ENCODE data around the gene MCAM. TPM values are rescaled to one million over a fixed set of nuclear protein-coding genes. Genes with fewer than 3 reads are reported as not detected.

MCAM gene
- total RNA-seq, 1 donor from 2014 or later = 1,105 TPM

GRCh38 chr11:119324189-119324588 is 7.3 kb upstream of the MCAM start:
- no peak for DNase-seq (ENCODE audit: low read depth)
- H3K4me3 ChIP-seq (ENCODE audit: low read depth, low read length) = no peak overlapping the region
- TF ChIP-seq, protein P1, sequence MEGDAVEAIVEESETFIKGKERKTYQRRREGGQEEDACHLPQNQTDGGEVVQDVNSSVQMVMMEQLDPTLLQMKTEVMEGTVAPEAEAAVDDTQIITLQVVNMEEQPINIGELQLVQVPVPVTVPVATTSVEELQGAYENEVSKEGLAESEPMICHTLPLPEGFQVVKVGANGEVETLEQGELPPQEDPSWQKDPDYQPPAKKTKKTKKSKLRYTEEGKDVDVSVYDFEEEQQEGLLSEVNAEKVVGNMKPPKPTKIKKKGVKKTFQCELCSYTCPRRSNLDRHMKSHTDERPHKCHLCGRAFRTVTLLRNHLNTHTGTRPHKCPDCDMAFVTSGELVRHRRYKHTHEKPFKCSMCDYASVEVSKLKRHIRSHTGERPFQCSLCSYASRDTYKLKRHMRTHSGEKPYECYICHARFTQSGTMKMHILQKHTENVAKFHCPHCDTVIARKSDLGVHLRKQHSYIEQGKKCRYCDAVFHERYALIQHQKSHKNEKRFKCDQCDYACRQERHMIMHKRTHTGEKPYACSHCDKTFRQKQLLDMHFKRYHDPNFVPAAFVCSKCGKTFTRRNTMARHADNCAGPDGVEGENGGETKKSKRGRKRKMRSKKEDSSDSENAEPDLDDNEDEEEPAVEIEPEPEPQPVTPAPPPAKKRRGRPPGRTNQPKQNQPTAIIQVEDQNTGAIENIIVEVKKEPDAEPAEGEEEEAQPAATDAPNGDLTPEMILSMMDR (conservative IDR thresholded peaks at IDR 0.05; ENCODE audit: low read depth, low read length) = no peak

DNA sequence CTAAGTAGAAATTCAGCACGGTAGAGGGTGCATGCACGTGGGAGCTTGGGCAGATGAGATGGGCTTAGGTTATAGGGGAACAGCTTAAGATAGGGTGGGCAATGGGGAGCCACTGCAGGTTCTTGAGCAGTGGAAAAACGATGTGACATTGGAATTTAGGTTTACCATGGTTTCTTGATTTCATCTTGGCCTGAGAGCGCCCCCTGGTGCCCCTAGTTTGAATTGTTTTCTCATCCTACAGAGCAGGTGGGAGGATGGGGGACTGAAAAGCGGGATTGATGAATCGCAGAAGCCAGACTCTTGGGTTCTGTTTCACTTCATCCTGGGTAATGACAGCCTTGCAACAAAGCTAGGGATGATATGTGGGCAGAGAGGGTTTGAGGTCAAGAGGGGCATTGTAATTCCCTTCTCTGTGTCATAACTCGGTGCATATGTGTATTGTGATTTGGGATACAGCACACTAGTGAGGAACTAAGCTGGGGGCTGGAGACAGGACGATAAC is 6.7 kb upstream of the MCAM start:
- no peak for DNase-seq (ENCODE audit: low read depth)
- H3K4me3 ChIP-seq (ENCODE audit: low read depth, low read length) = no peak overlapping the region
- TF ChIP-seq, protein P1 (conservative IDR thresholded peaks at IDR 0.05; ENCODE audit: low read depth, low read length) = peak; percentile 90

DNA sequence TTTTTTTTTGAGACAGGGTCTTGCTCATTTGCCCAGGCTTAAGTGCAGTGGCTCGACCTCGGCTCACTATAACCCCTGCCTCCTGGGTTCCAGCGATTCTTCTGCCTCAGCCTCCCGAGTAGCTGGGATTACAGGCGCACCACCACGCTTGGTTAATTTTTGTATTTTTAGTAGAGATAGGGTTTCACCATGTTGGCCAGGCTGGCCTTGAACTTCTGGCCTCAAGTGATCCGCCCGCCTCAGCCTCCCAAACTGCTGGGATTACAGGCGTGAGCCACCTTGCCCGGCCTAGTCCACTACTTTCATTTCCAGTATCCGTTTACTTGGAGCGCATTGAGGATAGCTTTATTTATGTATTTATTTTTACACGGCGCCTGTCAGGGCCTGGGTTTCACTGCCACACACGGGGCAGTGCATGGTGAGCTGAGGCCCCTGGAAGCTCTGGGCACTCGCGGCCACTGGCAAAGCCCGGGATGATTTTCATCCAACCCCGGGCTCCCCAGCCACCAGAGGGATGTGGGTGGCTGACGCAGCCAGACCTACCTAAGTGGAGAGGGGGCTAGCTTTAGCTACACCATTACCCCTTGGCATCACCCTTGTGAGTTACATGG is 6.1 kb upstream of the MCAM start:
- no peak overlapping the region for H3K4me3 ChIP-seq (ENCODE audit: low read depth, low read length)
- TF ChIP-seq, protein P1 (conservative IDR thresholded peaks at IDR 0.05; ENCODE audit: low read depth, low read length) = no peak
- no peak for DNase-seq (ENCODE audit: low read depth)

DNA sequence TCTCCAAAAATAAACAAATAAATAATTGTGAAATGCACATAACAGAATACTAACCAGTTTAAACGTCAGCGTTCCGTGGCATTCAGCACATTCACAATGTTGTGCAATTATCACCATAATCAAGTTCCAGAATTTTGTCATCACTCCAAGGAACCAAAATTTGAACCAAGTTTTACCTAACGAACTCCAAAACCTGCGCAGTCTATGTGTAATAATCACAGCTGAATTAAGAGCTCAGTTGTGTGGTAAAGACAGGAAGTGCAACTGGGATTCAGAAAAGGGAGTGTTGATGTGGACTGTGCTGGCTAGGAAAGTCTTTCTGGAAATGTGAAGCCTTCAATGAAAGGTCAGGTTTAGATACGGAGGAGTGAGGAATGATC is 5.4 kb upstream of the MCAM start:
- no peak for DNase-seq (ENCODE audit: low read depth)
- no peak overlapping the region for H3K4me3 ChIP-seq (ENCODE audit: low read depth, low read length)
- TF ChIP-seq, protein P1 (conservative IDR thresholded peaks at IDR 0.05; ENCODE audit: low read depth, low read length) = peak; percentile 10

DNA sequence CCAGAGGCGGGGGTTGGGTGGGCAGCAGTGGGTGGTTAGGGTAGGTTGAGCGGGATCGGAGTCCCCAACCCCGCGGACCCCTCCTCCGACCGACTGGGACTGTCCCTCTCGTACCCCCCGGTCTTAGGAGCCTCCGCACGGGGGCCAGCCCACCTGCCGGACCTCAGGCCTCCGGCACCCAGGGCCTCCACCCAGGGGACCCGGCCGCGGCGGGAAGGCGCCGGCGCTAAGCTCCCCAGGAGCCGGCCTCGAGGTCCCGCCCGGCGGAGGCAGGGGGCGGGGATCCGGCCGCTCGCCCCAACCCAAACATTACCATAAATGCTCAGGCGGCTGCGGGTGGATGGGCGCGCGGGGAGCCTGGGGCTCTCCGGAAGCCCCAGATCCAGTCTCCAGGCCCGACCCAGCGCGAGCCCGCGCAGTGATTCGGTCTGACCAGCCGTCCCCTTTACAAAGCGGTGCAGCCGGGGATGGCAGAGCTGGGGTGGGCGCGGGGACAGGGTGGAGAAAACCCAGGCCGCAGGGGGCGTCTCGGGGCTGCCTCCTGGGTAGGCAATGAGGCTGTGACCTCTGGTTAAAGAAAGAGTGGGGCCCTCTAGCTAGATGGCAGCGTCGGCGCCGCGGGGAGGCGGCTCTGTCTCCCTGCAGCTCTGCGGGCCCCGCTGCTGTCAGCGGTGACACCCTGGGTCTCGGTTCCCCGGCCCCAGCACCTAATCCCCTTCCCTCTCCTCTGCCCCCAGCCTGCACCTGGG is 4.0 kb upstream of the MCAM start:
- H3K4me3 ChIP-seq (ENCODE audit: low read depth, low read length) = peak overlapping the region; percentile 62
- no peak for DNase-seq (ENCODE audit: low read depth)
- TF ChIP-seq, protein P1 (conservative IDR thresholded peaks at IDR 0.05; ENCODE audit: low read depth, low read length) = no peak

GRCh38 chr11:119320240-119320775 is 3.4 kb upstream of the MCAM start:
- peak overlapping the region; percentile 62 for H3K4me3 ChIP-seq (ENCODE audit: low read depth, low read length)
- TF ChIP-seq, protein P1 (conservative IDR thresholded peaks at IDR 0.05; ENCODE audit: low read depth, low read length) = no peak
- DNase-seq (ENCODE audit: low read depth) = no peak

All from epithelial cell of proximal tubule (primary cell).